Measurements from ENCODE around the gene IFITM5. TPM values are rescaled to one million over a fixed set of nuclear protein-coding genes. Genes with fewer than 3 reads are reported as not detected.

The IFITM5 gene
- total RNA-seq, 1 donor from 2014 or later, result not detected

DNA sequence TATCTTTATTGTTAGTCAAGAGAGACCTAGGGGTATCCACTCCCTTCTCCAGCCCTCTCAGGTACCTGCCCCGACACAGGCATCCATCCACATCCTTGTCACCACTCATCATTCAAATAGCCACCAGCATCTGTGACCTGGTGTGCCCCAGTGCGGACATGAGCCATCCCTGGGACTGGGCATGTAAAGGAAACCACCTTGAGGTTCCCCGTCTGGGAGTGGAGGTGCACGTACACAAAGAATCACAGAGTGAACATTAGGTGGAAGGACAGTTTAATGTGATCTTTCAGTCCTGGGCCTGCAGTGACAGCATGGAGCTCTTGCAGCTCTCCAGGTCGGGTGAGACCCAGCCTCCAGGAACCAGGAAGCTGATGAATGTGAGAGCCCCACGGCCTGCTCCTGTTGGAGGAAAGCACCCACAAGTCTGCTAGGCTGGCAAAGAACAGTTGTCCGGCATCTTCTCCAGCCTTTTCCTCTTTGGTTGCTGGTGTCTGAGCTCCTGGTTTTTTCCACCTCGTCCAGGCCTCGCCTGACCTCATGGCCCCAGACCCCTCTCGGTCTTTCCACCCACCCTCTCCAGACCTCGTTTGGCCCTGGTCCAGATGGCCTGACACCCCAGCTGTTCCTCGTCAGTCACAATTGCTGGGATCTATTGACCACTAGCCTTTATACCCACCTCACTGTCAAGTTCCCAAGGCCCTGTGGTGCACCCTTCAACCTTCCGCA is 46.0 kb downstream of the IFITM5 start:
- Mint-ChIP-seq H3K36me3 (peaks cover 9% of the 10 kb centered on the region), H3K4me3 (no peak overlapping the region), H3K27ac (no peak overlapping the region), H3K4me1 (ENCODE audit: unreplicated experiment) (no peaks in the 10 kb centered on the region), H3K27me3 (no peaks in the 10 kb centered on the region), H3K9me3 (no peaks in the 10 kb centered on the region)
- no peak for DNase-seq (ENCODE audit: extremely low spot score, unreplicated experiment)
- TF ChIP-seq CTCF (conservative IDR thresholded peaks at IDR 0.05), result no peak

DNA sequence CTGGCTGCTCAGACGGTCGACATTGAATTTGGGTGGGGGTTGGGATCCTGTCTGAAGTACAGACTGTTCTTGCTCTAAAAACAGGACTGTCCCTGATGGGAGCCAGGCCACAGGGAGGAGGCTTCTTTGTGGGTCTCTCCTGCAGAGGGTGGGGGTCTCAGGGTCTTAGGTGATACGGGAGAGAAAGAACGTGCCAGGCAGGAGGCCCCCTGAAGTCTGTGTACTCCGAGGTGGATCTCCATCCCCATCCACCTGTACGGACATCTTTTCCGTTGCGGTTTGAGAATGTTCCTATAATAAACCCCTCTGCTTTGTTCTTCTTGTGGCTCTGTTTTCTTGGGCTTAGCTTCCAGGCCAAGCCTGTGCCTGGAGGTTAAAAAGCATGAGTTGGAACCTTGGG is 46.7 kb downstream of the IFITM5 start:
- DNase-seq (ENCODE audit: extremely low spot score, unreplicated experiment), result no peak
- no peak for TF ChIP-seq CTCF (conservative IDR thresholded peaks at IDR 0.05)
- no peak overlapping the region for H3K27ac Mint-ChIP-seq
- peaks cover 13% of the 10 kb centered on the region for H3K36me3 Mint-ChIP-seq
- H3K4me1 Mint-ChIP-seq (ENCODE audit: unreplicated experiment), result no peaks in the 10 kb centered on the region
- no peak overlapping the region for H3K4me3 Mint-ChIP-seq
- H3K9me3 Mint-ChIP-seq, result no peaks in the 10 kb centered on the region
- no peaks in the 10 kb centered on the region for H3K27me3 Mint-ChIP-seq

DNA sequence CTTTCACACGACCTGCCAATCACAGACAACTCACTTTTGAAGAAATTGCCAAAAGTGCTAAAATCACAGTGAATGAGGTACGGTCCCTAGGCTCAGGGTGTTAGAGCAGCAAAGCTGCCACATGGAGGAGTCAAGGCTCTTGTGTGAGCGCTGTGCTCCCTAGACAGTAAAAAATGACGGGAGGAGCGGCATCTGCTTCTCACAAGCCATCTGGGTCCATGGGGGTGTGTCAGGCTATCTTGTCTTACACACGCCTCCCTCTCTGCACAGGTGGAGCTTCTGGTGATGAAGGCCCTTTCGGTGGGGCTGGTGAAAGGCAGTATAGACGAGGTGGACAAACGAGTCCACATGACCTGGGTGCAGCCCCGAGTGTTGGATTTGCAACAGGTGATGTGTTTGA is 47.8 kb downstream of the IFITM5 start:
- Mint-ChIP-seq H3K36me3 (peaks cover 17% of the 10 kb centered on the region), H3K9me3 (no peaks in the 10 kb centered on the region), H3K4me1 (ENCODE audit: unreplicated experiment) (no peaks in the 10 kb centered on the region), H3K27ac (no peak overlapping the region), H3K4me3 (no peak overlapping the region), H3K27me3 (no peaks in the 10 kb centered on the region)
- TF ChIP-seq CTCF (conservative IDR thresholded peaks at IDR 0.05), result no peak
- no peak for DNase-seq (ENCODE audit: extremely low spot score, unreplicated experiment)

DNA sequence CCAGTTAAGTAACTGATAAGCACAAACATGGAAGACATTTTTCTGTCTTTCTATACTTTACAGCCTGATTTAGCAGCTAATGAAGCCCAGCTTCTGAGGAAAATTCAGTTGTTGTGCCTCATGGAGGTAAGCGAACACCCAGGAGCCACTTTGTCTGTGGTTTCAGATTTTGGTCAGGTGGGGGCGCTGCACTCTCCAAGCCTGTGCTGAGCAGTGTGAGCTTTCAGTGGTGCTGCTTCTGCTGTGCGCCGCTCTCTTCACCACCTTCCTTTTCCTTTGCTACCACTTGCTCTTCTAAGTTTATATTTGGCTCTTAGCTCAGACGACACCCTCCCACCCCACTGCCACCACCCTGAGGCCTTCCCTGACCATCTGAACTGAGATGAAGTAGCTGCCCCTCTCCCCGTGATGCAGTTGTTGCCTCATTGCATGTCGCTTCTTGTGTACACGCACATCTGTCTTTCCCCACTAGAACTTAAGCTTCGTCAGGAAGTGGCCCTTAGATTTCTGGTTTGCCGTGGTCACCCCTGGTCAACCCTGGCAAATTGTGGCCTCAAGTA is 48.5 kb downstream of the IFITM5 start:
- no peak overlapping the region for H3K4me3 Mint-ChIP-seq
- no peak for DNase-seq (ENCODE audit: extremely low spot score, unreplicated experiment)
- H3K9me3 Mint-ChIP-seq, result no peaks in the 10 kb centered on the region
- H3K4me1 Mint-ChIP-seq (ENCODE audit: unreplicated experiment), result no peaks in the 10 kb centered on the region
- no peak overlapping the region for H3K27ac Mint-ChIP-seq
- peak; percentile 79 for TF ChIP-seq CTCF (conservative IDR thresholded peaks at IDR 0.05)
- H3K36me3 Mint-ChIP-seq, result peaks cover 21% of the 10 kb centered on the region
- no peaks in the 10 kb centered on the region for H3K27me3 Mint-ChIP-seq

- peaks cover 22% of the 10 kb centered on the region for H3K36me3 Mint-ChIP-seq
- no peak for TF ChIP-seq CTCF (conservative IDR thresholded peaks at IDR 0.05)
- H3K27ac Mint-ChIP-seq, result no peak overlapping the region
- DNase-seq (ENCODE audit: extremely low spot score, unreplicated experiment), result no peak
- no peaks in the 10 kb centered on the region for H3K9me3 Mint-ChIP-seq
- no peaks in the 10 kb centered on the region for H3K27me3 Mint-ChIP-seq
- no peak overlapping the region for H3K4me3 Mint-ChIP-seq
- no peaks in the 10 kb centered on the region for H3K4me1 Mint-ChIP-seq (ENCODE audit: unreplicated experiment)
Measured at GRCh38 chr11:250274-250673, 49.1 kb downstream of the IFITM5 start.

Data from type B pancreatic cell (in vitro differentiated cells).